Endothelial cell of umbilical vein (primary cell): ENCODE data around the gene DLGAP1. TPM values are rescaled to one million over a fixed set of nuclear protein-coding genes. Genes with fewer than 3 reads are reported as not detected.

Experiments used
- BruUV-seq: library from RNA; stranded (reverse); fragments of 400-500 nt; replicated peaks from 2 replicates; lab custom pipeline; 2021; lab: Mats Ljungman, UMichigan
- CTCF ChIA-PET: fragments of 300-600, 350-600 bp; sonication (Branson Sonifier 250); formaldehyde crosslinking; loops from one replicate; lab custom pipeline; 2021; ENCODE audit warnings: antibody characterized with exemption, inconsistent platforms; lab: Charles Lee
- POLR2A ChIA-PET: fragments of 300-600, 350-600 bp; sonication (Branson Sonifier 250); formaldehyde crosslinking; loops from one replicate; lab custom pipeline; 2021; ENCODE audit warnings: antibody characterized with exemption, inconsistent platforms; lab: Charles Lee
- DNase-seq: peaks from one replicate; pipeline ENCODE4 v3.0.0-alpha.2; 2011; ENCODE audit warnings: low read depth, low spot score
- FAIRE-seq: peaks from 2 replicates; lab custom pipeline; 2011; peaks lifted over from hg19 to GRCh38; lab: Jason Lieb, UNC
- H2AFZ ChIP-seq: 2 replicates; pipeline ENCODE4 v1.6.0; 2012; ENCODE audit warnings: low read depth, low read length, control low read depth, inconsistent platforms
- H3K27ac ChIP-seq: 2 replicates; pipeline ENCODE4 v1.5.1; 2011; ENCODE audit warnings: low read depth, mild to moderate bottlenecking, control low read depth, low read length, moderate library complexity; ENCODE audit not compliant: insufficient read depth
- H3K27me3 ChIP-seq, 2 experiments: 2 replicates each; pipeline versions ENCODE4 v1.6.0 to v1.6.1; 2011; ENCODE audit warnings: low read length in 2 of 2, mixed read lengths in 1 of 2; ENCODE audit not compliant: control insufficient read depth in 2 of 2, insufficient read depth in 2 of 2
- H3K36me3 ChIP-seq, 2 experiments: 2 replicates in 1 of 2; 3 replicates in 1 of 2; pipeline ENCODE4 v1.5.1; 2011; ENCODE audit warnings: low read length in 2 of 2, mild to moderate bottlenecking in 1 of 2, moderate library complexity in 1 of 2; ENCODE audit not compliant: control insufficient read depth in 2 of 2, insufficient read depth in 2 of 2; ENCODE audit errors: extremely low read depth in 1 of 2
- H3K4me1 ChIP-seq: 3 replicates; pipeline ENCODE4 v1.5.1; 2011; ENCODE audit warnings: mild to moderate bottlenecking, low read length; ENCODE audit not compliant: control insufficient read depth, insufficient read depth; ENCODE audit errors: extremely low read depth
- H3K4me2 ChIP-seq: 2 replicates; pipeline ENCODE4 v1.6.1; 2011; ENCODE audit warnings: low read length, control low read depth, mixed read lengths; ENCODE audit not compliant: insufficient read depth
- H3K4me3 ChIP-seq, 3 experiments: fragments of 200-600 bp in 1 of 3; sonication (generic), shearing (Covaris generic) in 1 of 3; replicated peaks in 1 of 3; 2 replicates each; pipeline ENCODE4 v1.5.1; 2011 to 2016; ENCODE audit warnings: control low read depth in 3 of 3, low read length in 3 of 3, mild to moderate bottlenecking in 2 of 3, inconsistent platforms in 1 of 3, low read depth in 1 of 3, moderate library complexity in 1 of 3; ENCODE audit not compliant: insufficient read depth in 1 of 3
- H3K79me2 ChIP-seq: 2 replicates; pipeline ENCODE4 v1.6.0; 2012; ENCODE audit warnings: low read length, inconsistent platforms; ENCODE audit not compliant: control insufficient read depth, insufficient read depth
- H3K9ac ChIP-seq: replicated peaks from 2 replicates; pipeline ENCODE3; 2011; ENCODE audit warnings: low read length, control low read depth; ENCODE audit not compliant: insufficient read depth; ENCODE audit errors: extremely low read depth
- H3K9me1 ChIP-seq: replicated peaks from 3 replicates; pipeline ENCODE4 v1.6.0; 2011; ENCODE audit warnings: mild to moderate bottlenecking, low read length; ENCODE audit not compliant: control insufficient read depth, insufficient read depth; ENCODE audit errors: extremely low read depth
- H3K9me3 ChIP-seq: replicated peaks from 2 replicates; pipeline ENCODE4 v1.5.1; 2012; ENCODE audit warnings: low read length, inconsistent platforms; ENCODE audit not compliant: control insufficient read depth, insufficient read depth
- H4K20me1 ChIP-seq: replicated peaks from 2 replicates; pipeline ENCODE3; 2011; ENCODE audit warnings: mild to moderate bottlenecking, low read length; ENCODE audit not compliant: control insufficient read depth, insufficient read depth; ENCODE audit errors: extremely low read depth
- CTCF ChIP-seq, 2 donors: IDR thresholded peaks; 1 replicate in 1 of 2; 2 replicates in 1 of 2; pipeline ENCODE4 v1.5.1; 2011; ENCODE audit warnings: low read length in 2 of 2, mild to moderate bottlenecking in 2 of 2, moderate library complexity in 2 of 2, control low read depth in 1 of 2, inconsistent platforms in 1 of 2, low read depth in 1 of 2; ENCODE audit not compliant: insufficient read depth in 1 of 2; ENCODE audit errors: extremely low read depth in 1 of 2
- FOS ChIP-seq: IDR thresholded peaks from 2 replicates; pipeline ENCODE4 v1.6.1; 2011; ENCODE audit warnings: mild to moderate bottlenecking, low read length, moderate library complexity, borderline replicate concordance; ENCODE audit not compliant: insufficient read depth
- JUN ChIP-seq: IDR thresholded peaks from 2 replicates; pipeline ENCODE4 v1.6.1; 2011; ENCODE audit warnings: borderline replicate concordance, low read depth; ENCODE audit not compliant: insufficient read length, insufficient read depth
- MYC ChIP-seq: IDR thresholded peaks from one replicate; pipeline ENCODE4 v1.6.1; 2011; ENCODE audit warnings: mild to moderate bottlenecking, low read depth, low read length
- POLR2A ChIP-seq: IDR thresholded peaks from 2 replicates; pipeline ENCODE4 v1.6.1; 2012; ENCODE audit warnings: low read depth, mild to moderate bottlenecking, control low read depth, low read length
- POLR2AphosphoS5 ChIP-seq: IDR thresholded peaks from 2 replicates; pipeline ENCODE4 v1.6.1; 2012; ENCODE audit warnings: low read depth, mild to moderate bottlenecking, control low read depth, low read length, moderate library complexity; ENCODE audit not compliant: insufficient read depth
- dilution Hi-C: fragments of 300-500 bp; cut with MboI; formaldehyde crosslinking; loops from one replicate; pipeline ENCODE4 v1.15.0; 2019; ENCODE audit warnings: low sequenced_read_pairs; ENCODE audit not compliant: extremely low pct_ligation_motif_present
- intact Hi-C: fragments of 100-400 bp; cut with micrococcal nuclease; formaldehyde crosslinking; loops from one replicate; pipeline ENCODE4 v1.10.0; 2022
- polyA plus RNA-seq, 4 experiments: library from polyadenylated mRNA; depleted of rRNA in 3 of 4; stranded (reverse) in 3 of 4; unstranded in 1 of 4; fragments of >200 nt; gene quantifications; 2 replicates each; pipeline versions ENCODE4 v1.2.1 to v1.2.3, GENCODE V29; 2011 to 2012; ENCODE audit warnings: missing spikeins in 1 of 4
- total RNA-seq: library from RNA; stranded (reverse); gene quantifications from 2 replicates; pipeline ENCODE4 v1.2.3, GENCODE V29; 2021

Gene DLGAP1
- total and polyA plus RNA-seq, 2 donors (not counting 3 experiments of a cell fraction or from before 2014, with no cell fraction given): 0.04 TPM; not detected in 1

- no TSS peak for BruUV-seq
- Histone ChIP-seq H3K4me2 (no peak overlapping the region), H3K9ac (no peak overlapping the region), H3K36me3 (no peaks in the 10 kb centered on the region), H3K79me2 (no peaks in the 10 kb centered on the region), H3K27me3 (peaks cover 2 to 3% of the 10 kb centered on the region in 2 experiments), H3K9me3 (no peaks in the 10 kb centered on the region), H2AFZ (no peak overlapping the region), H3K4me3 (no peak overlapping the region), H3K9me1 (no peaks in the 10 kb centered on the region), H4K20me1 (no peaks in the 10 kb centered on the region), H3K4me1 (no peaks in the 10 kb centered on the region), H3K27ac (no peak overlapping the region)
- ChIA-PET POLR2A (no interaction called here), CTCF (no interaction called here)
- dilution Hi-C loops: no loop called here
- FAIRE-seq (no peak), DNase-seq (no peak)
- intact Hi-C loops: no loop called here
- no peak for TF ChIP-seq MYC
Measured at GRCh38 chr18:3919396-3920061, 535.6 kb downstream of the DLGAP1 start.

DNA sequence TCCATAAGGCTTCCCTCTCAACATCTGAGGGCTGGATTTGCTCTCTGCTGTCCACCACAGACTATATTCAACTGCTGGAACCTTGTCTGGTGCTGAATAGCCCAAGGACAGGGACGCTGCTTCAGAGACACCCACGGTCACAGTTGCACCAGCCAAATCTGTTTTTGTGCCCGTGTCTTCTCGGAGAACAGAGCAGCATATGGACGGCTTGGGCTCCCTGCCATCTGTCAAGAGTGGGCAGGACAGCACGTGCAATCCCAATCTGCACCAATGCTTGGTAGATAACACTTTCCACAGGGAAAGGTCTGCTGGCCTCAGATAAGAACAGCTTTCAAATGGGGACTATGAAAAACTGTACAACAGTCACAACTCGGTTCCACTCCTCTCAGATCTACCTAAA lies 539.0 kb downstream of the DLGAP1 start:
- Histone ChIP-seq H4K20me1 (no peaks in the 10 kb centered on the region), H3K4me3 (no peak overlapping the region), H3K27me3 (peaks cover 2 to 3% of the 10 kb centered on the region in 2 experiments), H3K36me3 (no peaks in the 10 kb centered on the region), H3K9me1 (no peaks in the 10 kb centered on the region), H3K27ac (no peak overlapping the region), H3K9ac (no peak overlapping the region), H3K79me2 (no peaks in the 10 kb centered on the region), H3K4me1 (no peaks in the 10 kb centered on the region), H3K9me3 (no peaks in the 10 kb centered on the region), H2AFZ (no peak overlapping the region), H3K4me2 (no peak overlapping the region)
- FAIRE-seq: no peak
- no TSS peak for BruUV-seq
- intact Hi-C loops (no loop called here), dilution Hi-C loops (no loop called here)
- TF ChIP-seq JUN (no peak), POLR2AphosphoS5 (no peak), CTCF (IDR thresholded peaks at IDR 0.05; ENCODE audit: extremely low read depth in 1 of 2, insufficient read depth in 1 of 2, low read depth in 1 of 2, low read length in 2 of 2) (no peak), POLR2A (no peak), FOS (no peak)
- ChIA-PET POLR2A (no interaction called here), CTCF (interaction anchor here (1.4 kb wide), 1 partner anchor 79 kb away, joined by 3 read pairs; no protein-coding TSS in a partner anchor)
- DNase-seq: no peak
